Testis (tissue), 3 donors: ENCODE data around the gene FOXI1. TPM values are rescaled to one million over a fixed set of nuclear protein-coding genes. Genes with fewer than 3 reads are reported as not detected.

ENCODE experiments used
- DNase-seq: peaks from one replicate; pipeline ENCODE4 v3.0.0-alpha.2; 2019
- H3K27ac ChIP-seq, 2 donors: fragments of 200-600 bp; sonication (generic); one replicate each; pipeline ENCODE4 v1.5.1; 2019
- H3K27me3 ChIP-seq: fragments of 200-600 bp; sonication (generic); one replicate; pipeline ENCODE4 v1.5.1; 2019
- H3K36me3 ChIP-seq: fragments of 200-600 bp; sonication (generic); one replicate; pipeline ENCODE4 v1.5.1; 2017; ENCODE audit warnings: low read depth; ENCODE audit errors: missing control alignments
- H3K4me1 ChIP-seq: fragments of 200-600 bp; sonication (generic); one replicate; pipeline ENCODE4 v1.5.1; 2019
- H3K4me3 ChIP-seq, 2 donors: fragments of 200-600 bp; sonication (generic); one replicate each; pipeline ENCODE4 v1.5.1; 2017 to 2019
- H3K9me3 ChIP-seq: fragments of 200-600 bp; sonication (generic); one replicate; pipeline ENCODE4 v1.5.1; 2017
- CTCF ChIP-seq, 3 experiments: fragments of 450-650 bp in 2 of 3; fragments of 200-600 bp in 1 of 3; sonication (generic) in 1 of 3; IDR thresholded peaks; one replicate each; pipeline ENCODE4 v1.5.1; 2016 to 2019; ENCODE audit warnings: antibody characterized with exemption in 3 of 3, mild to moderate bottlenecking in 2 of 3, moderate library complexity in 1 of 3
- POLR2A ChIP-seq: fragments of 450-650 bp; IDR thresholded peaks from one replicate; pipeline ENCODE4 v1.6.1; 2017; ENCODE audit warnings: antibody characterized with exemption, mild to moderate bottlenecking, moderate library complexity
- WGBS, 2 donors: methylation state at CpG; one replicate each; pipeline ENCODE4 v1.1.5; 2018; 5-methylcytosine and 5-hydroxymethylcytosine counted together
- intact Hi-C: fragments of 100-400 bp; cut with DNase I; formaldehyde crosslinking; loops from one replicate; pipeline ENCODE4 v1.15.1; 2023; ENCODE audit warnings: low total_unique reads
- polyA plus RNA-seq: library from polyadenylated mRNA; stranded (reverse); fragments of 350-450 nt; fragmentation: Illumina TruSeq; extraction: RNeasy Lipid Tissue Mini Kit (QIAGEN cat#74804); gene quantifications from one replicate; pipeline ENCODE4 v1.2.3, GENCODE V29; 2014; ENCODE audit warnings: low read depth, low replicate concordance; ENCODE audit not compliant: insufficient read depth
- total RNA-seq, 2 donors: library from RNA; depleted of rRNA; stranded (reverse); fragments of >200 nt; gene quantifications; one replicate each; pipeline ENCODE4 v1.2.3, GENCODE V29; 2016

Gene FOXI1
- total and polyA plus RNA-seq, 3 donors from 2014 or later = 0.19 to 0.26 TPM; not detected in 1

- 79 to 89% methylated on average over 1 of the region's 1 CpG for WGBS, 2 donors
- no peaks in the 10 kb centered on the region for H3K36me3 ChIP-seq
- H3K27ac ChIP-seq = no peak overlapping the region
- intact Hi-C loops = no loop called here
- no peak for DNase-seq
- TF ChIP-seq POLR2A (no peak), CTCF (IDR thresholded peaks at IDR 0.05) (no peak)
- H3K4me1 ChIP-seq = no peaks in the 10 kb centered on the region
- H3K27me3 ChIP-seq = no peaks in the 10 kb centered on the region
- H3K4me3 ChIP-seq = no peak overlapping the region
- H3K9me3 ChIP-seq = no peaks in the 10 kb centered on the region
Observed at GRCh38 chr5:170126061-170126460, 20.4 kb downstream of the FOXI1 start.

- 78 to 81% methylated on average over 1 of the region's 1 CpG for WGBS, 2 donors
Observed at GRCh38 chr5:170126626-170127025, 20.9 kb downstream of the FOXI1 start.

GRCh38 chr5:170131235-170131634 lies 25.5 kb downstream of the FOXI1 start:
- TF ChIP-seq CTCF (IDR thresholded peaks at IDR 0.05) (no peak), POLR2A (no peak)
- Histone ChIP-seq H3K27me3 (no peaks in the 10 kb centered on the region), H3K4me3 (no peak overlapping the region), H3K9me3 (no peaks in the 10 kb centered on the region), H3K27ac (no peak overlapping the region), H3K4me1 (no peaks in the 10 kb centered on the region), H3K36me3 (no peaks in the 10 kb centered on the region)
- DNase-seq = no peak
- intact Hi-C loops = no loop called here
- 67 to 87% methylated on average over 3 of the region's 3 CpGs for WGBS, 2 donors

More at GRCh38 chr5:170126626-170127025, 20.9 kb downstream of the FOXI1 start:
- DNase-seq = no peak
- no peak overlapping the region for H3K4me3 ChIP-seq
- no peaks in the 10 kb centered on the region for H3K36me3 ChIP-seq
- TF ChIP-seq CTCF (IDR thresholded peaks at IDR 0.05) (no peak), POLR2A (no peak)
- intact Hi-C loops = no loop called here
- H3K9me3 ChIP-seq = no peaks in the 10 kb centered on the region
- no peak overlapping the region for H3K27ac ChIP-seq
- no peaks in the 10 kb centered on the region for H3K4me1 ChIP-seq
- no peaks in the 10 kb centered on the region for H3K27me3 ChIP-seq

GRCh38 chr5:170132269-170132975 lies 26.7 kb downstream of the FOXI1 start:
- H3K4me1 ChIP-seq = no peaks in the 10 kb centered on the region
- no peak overlapping the region for H3K27ac ChIP-seq
- DNase-seq = no peak
- TF ChIP-seq CTCF (IDR thresholded peaks at IDR 0.05) = no peak
- no peak for TF ChIP-seq POLR2A
- no peak overlapping the region for H3K4me3 ChIP-seq
- no peaks in the 10 kb centered on the region for H3K27me3 ChIP-seq
- H3K9me3 ChIP-seq = no peaks in the 10 kb centered on the region
- H3K36me3 ChIP-seq = no peaks in the 10 kb centered on the region
- 77 to 81% methylated on average over 4 of the region's 4 CpGs for WGBS, 2 donors
- intact Hi-C loops = no loop called here

- Histone ChIP-seq H3K27me3 (no peaks in the 10 kb centered on the region), H3K27ac (no peak overlapping the region), H3K4me1 (no peaks in the 10 kb centered on the region), H3K36me3 (no peaks in the 10 kb centered on the region), H3K4me3 (no peak overlapping the region), H3K9me3 (no peaks in the 10 kb centered on the region)
- TF ChIP-seq CTCF (IDR thresholded peaks at IDR 0.05) (no peak), POLR2A (no peak)
- 93 to 100% methylated on average over 3 of the region's 3 CpGs for WGBS, 2 donors
- intact Hi-C loops = no loop called here
- no peak for DNase-seq
Observed at GRCh38 chr5:170132976-170133448, 27.3 kb downstream of the FOXI1 start.
